Measurements from ENCODE around the gene ACOT7. TPM values are rescaled to one million over a fixed set of nuclear protein-coding genes. Genes with fewer than 3 reads are reported as not detected.

Gene ACOT7
- total RNA-seq, 2 experiments from 2014 or later = 23.4 to 53.6 TPM

- no peak overlapping the region for H3K4me2 ChIP-seq (ENCODE audit: low read length)
- H2AFZ ChIP-seq (ENCODE audit: low read length) = no peak overlapping the region
- ChIA-PET POLR2A (no interaction called here), CTCF (ENCODE audit: unreplicated experiment) (no interaction called here)
- H3K9me3 ChIP-seq (ENCODE audit: low read length) = no peaks in the 10 kb centered on the region
- intact Hi-C loops (cut with micrococcal nuclease; ENCODE audit: unreplicated experiment) = no loop called here
- H3K36me3 ChIP-seq (ENCODE audit: insufficient read depth, low read length) = no peaks in the 10 kb centered on the region
- H3K9me2 ChIP-seq (ENCODE audit: insufficient read depth, low read length) = no peaks in the 10 kb centered on the region
- H3K4me3 ChIP-seq (ENCODE audit: low read depth, low read length, poor library complexity, severe bottlenecking) = no peak overlapping the region
- BruUV-seq (replicated peaks) = no TSS peak
- no peak for DNase-seq (ENCODE audit: low spot score)
- no peaks in the 10 kb centered on the region for H4K20me1 ChIP-seq (ENCODE audit: insufficient read depth, low read length)
- no peaks in the 10 kb centered on the region for H3K4me1 ChIP-seq (ENCODE audit: insufficient read depth, low read length, poor library complexity, severe bottlenecking)
- no peak for TF ChIP-seq EZH2phosphoT487 (IDR thresholded peaks at IDR 0.05; ENCODE audit: borderline replicate concordance, low read depth, low read length)
- TF ChIP-seq CTCF (conservative IDR thresholded peaks at IDR 0.05; ENCODE audit: low read length) = no peak
- no peak overlapping the region for H3K27ac ChIP-seq (ENCODE audit: low read depth, low read length, poor library complexity, severe bottlenecking)
- H3K79me2 ChIP-seq (ENCODE audit: insufficient read depth, low read depth, low read length) = no peaks in the 10 kb centered on the region
Observed at GRCh38 chr1:6286266-6286665, 107.3 kb downstream of the ACOT7 start.

DNA sequence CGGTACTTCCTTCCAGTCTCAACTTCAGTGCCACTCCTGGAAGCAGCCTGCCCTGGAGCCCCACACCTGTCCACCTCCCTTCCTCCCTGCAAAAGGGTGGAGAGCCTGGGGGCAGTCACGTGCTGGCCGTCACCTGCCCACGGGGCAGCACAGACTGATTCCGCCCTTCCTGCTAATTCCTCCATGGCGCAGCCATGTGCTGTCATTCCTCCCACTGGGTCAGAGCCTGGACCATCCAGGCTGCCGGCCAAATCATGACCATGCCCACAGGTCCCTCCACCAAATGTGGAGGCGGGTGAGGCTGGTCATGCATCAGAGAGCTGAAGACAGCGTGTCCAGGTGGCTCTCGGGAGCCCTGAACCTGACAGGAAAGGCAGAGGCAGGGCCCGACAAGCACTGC is 108.2 kb downstream of the ACOT7 start:
- Histone ChIP-seq H3K79me2 (ENCODE audit: insufficient read depth, low read depth, low read length) (no peaks in the 10 kb centered on the region), H3K4me2 (ENCODE audit: low read length) (no peak overlapping the region), H3K27ac (ENCODE audit: low read depth, low read length, poor library complexity, severe bottlenecking) (no peak overlapping the region), H2AFZ (ENCODE audit: low read length) (no peak overlapping the region), H3K9me3 (ENCODE audit: low read length) (no peaks in the 10 kb centered on the region), H3K9me2 (ENCODE audit: insufficient read depth, low read length) (no peaks in the 10 kb centered on the region), H3K4me1 (ENCODE audit: insufficient read depth, low read length, poor library complexity, severe bottlenecking) (no peaks in the 10 kb centered on the region), H3K36me3 (ENCODE audit: insufficient read depth, low read length) (no peaks in the 10 kb centered on the region), H3K4me3 (ENCODE audit: low read depth, low read length, poor library complexity, severe bottlenecking) (no peak overlapping the region), H4K20me1 (ENCODE audit: insufficient read depth, low read length) (no peaks in the 10 kb centered on the region)
- intact Hi-C loops (cut with micrococcal nuclease; ENCODE audit: unreplicated experiment) = no loop called here
- no TSS peak for BruUV-seq (replicated peaks)
- no peak for TF ChIP-seq EZH2phosphoT487 (IDR thresholded peaks at IDR 0.05; ENCODE audit: borderline replicate concordance, low read depth, low read length)
- TF ChIP-seq CTCF (conservative IDR thresholded peaks at IDR 0.05; ENCODE audit: low read length) = no peak
- POLR2A ChIA-PET = no interaction called here
- no peak for DNase-seq (ENCODE audit: low spot score)
- CTCF ChIA-PET (ENCODE audit: unreplicated experiment) = no interaction called here

DNA sequence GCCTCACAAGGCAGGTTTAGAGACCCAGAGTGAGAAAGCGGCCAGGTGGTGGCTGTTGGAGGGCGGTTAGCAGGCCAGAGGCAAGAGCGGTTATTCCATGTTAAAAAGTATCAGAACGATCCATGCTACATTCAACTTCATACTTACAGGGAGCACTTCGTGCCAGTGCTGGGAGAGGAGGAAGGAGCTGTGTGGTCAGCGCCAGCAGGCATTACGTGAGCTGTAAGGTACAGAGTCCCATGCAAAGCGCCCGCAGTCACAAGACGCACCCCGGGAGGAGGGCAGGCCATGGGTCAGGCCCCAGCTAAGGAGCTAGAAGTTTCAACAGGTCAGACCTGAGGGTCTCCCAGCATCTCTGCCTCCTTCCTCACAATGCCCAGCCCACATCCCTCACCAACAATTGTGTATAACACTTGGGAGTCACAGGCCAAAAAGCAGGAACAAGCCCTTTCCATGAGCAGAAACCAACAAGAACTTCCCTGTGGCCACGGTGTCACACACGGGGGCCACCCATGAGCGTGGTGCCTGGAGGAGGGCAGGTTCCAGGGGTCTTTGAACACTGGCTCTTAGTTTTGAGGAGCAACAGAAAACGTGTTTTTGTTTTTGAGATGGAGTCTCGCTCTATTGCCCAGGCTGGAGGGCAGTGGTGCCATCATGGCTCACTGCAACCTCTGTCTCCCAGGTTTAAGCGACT is 110.8 kb downstream of the ACOT7 start:
- H2AFZ ChIP-seq (ENCODE audit: low read length) = no peak overlapping the region
- H3K4me2 ChIP-seq (ENCODE audit: low read length) = no peak overlapping the region
- CTCF ChIA-PET (ENCODE audit: unreplicated experiment) = interaction anchor here (0.6 kb wide), 1 partner anchor 51 kb away, joined by 3 read pairs; no protein-coding TSS in a partner anchor
- H3K4me1 ChIP-seq (ENCODE audit: insufficient read depth, low read length, poor library complexity, severe bottlenecking) = no peaks in the 10 kb centered on the region
- no TSS peak for BruUV-seq (replicated peaks)
- no peaks in the 10 kb centered on the region for H3K9me3 ChIP-seq (ENCODE audit: low read length)
- intact Hi-C loops (cut with micrococcal nuclease; ENCODE audit: unreplicated experiment) = no loop called here
- H3K79me2 ChIP-seq (ENCODE audit: insufficient read depth, low read depth, low read length) = no peaks in the 10 kb centered on the region
- H3K9me2 ChIP-seq (ENCODE audit: insufficient read depth, low read length) = no peaks in the 10 kb centered on the region
- no peak for TF ChIP-seq CTCF (conservative IDR thresholded peaks at IDR 0.05; ENCODE audit: low read length)
- no peak for TF ChIP-seq EZH2phosphoT487 (IDR thresholded peaks at IDR 0.05; ENCODE audit: borderline replicate concordance, low read depth, low read length)
- no peaks in the 10 kb centered on the region for H4K20me1 ChIP-seq (ENCODE audit: insufficient read depth, low read length)
- H3K4me3 ChIP-seq (ENCODE audit: low read depth, low read length, poor library complexity, severe bottlenecking) = no peak overlapping the region
- POLR2A ChIA-PET = no interaction called here
- no peak for DNase-seq (ENCODE audit: low spot score)
- H3K36me3 ChIP-seq (ENCODE audit: insufficient read depth, low read length) = no peaks in the 10 kb centered on the region
- no peak overlapping the region for H3K27ac ChIP-seq (ENCODE audit: low read depth, low read length, poor library complexity, severe bottlenecking)

All from OCI-LY7 (cell line).